Endodermal cell (in vitro differentiated cells): Measurements from ENCODE around the gene CATSPERD. TPM values are rescaled to one million over a fixed set of nuclear protein-coding genes. Genes with fewer than 3 reads are reported as not detected.

Source experiments
- DNase-seq: peaks from one replicate; pipeline ENCODE4 v3.0.0-alpha.2; 2017
- H3K27ac ChIP-seq: 2 replicates; pipeline ENCODE4 v1.5.1; 2013; ENCODE audit warnings: mild to moderate bottlenecking, low read depth, low read length, moderate library complexity
- H3K27me3 ChIP-seq: 2 replicates; pipeline ENCODE4 v1.6.1; 2013; ENCODE audit warnings: mild to moderate bottlenecking, low read length, moderate library complexity; ENCODE audit not compliant: insufficient read depth, control insufficient read depth, poor library complexity, severe bottlenecking
- H3K36me3 ChIP-seq: 2 replicates; pipeline ENCODE4 v1.7.0; 2013; ENCODE audit warnings: mild to moderate bottlenecking, low read length, moderate library complexity; ENCODE audit not compliant: control insufficient read depth, insufficient read depth
- H3K4me1 ChIP-seq: one replicate; pipeline ENCODE4 v1.7.0; 2013; ENCODE audit warnings: low read length; ENCODE audit not compliant: control insufficient read depth, insufficient read depth
- H3K4me3 ChIP-seq: 2 replicates; pipeline ENCODE4 v1.5.1; 2013; ENCODE audit warnings: mild to moderate bottlenecking, low read length, moderate library complexity
- H3K9ac ChIP-seq: 2 replicates; pipeline ENCODE4 v1.6.1; 2013; ENCODE audit warnings: mild to moderate bottlenecking, low read length, moderate library complexity; ENCODE audit not compliant: poor library complexity, severe bottlenecking; ENCODE audit errors: extremely low read depth
- H3K9me3 ChIP-seq: 2 replicates; pipeline ENCODE4 v1.6.1; 2013; ENCODE audit warnings: mild to moderate bottlenecking, low read length, moderate library complexity; ENCODE audit not compliant: control insufficient read depth
- H3K27ac Mint-ChIP-seq: 2 replicates; pipeline ENCODE4 v1.8.0; 2020; ENCODE audit warnings: mixed read lengths
- H3K27me3 Mint-ChIP-seq: 2 replicates; pipeline ENCODE4 v1.8.0; 2021; ENCODE audit warnings: mild to moderate bottlenecking, mixed read lengths; ENCODE audit not compliant: insufficient read depth
- H3K36me3 Mint-ChIP-seq: 2 replicates; pipeline ENCODE4 v1.8.0; 2020; ENCODE audit warnings: low read depth, mixed read lengths
- H3K4me1 Mint-ChIP-seq: 2 replicates; pipeline ENCODE4 v1.8.0; 2020; ENCODE audit warnings: mixed read lengths
- H3K4me3 Mint-ChIP-seq: 2 replicates; pipeline ENCODE4 v1.8.0; 2020; ENCODE audit warnings: mild to moderate bottlenecking, moderate library complexity, mixed read lengths
- H3K9me3 Mint-ChIP-seq: 2 replicates; pipeline ENCODE4 v1.8.0; 2020; ENCODE audit warnings: mild to moderate bottlenecking, mixed read lengths
- WGBS, 2 experiments: methylation state at CpG; one replicate each; pipeline versions ENCODE4 v1.1.5 to v1.1.7; 2013; ENCODE audit warnings: missing lambda C conversion rate in 2 of 2, mixed read lengths in 1 of 2; ENCODE audit not compliant: insufficient coverage in 1 of 2, insufficient read length in 1 of 2; 5-methylcytosine and 5-hydroxymethylcytosine counted together
- total RNA-seq, 2 donors: library from RNA; stranded (reverse); fragmentation: NEBNext Ultra II Directional in 1 of 2; extraction: Animal tissue kit (Norgen Biotek cat#: 25700) in 1 of 2; gene quantifications; 2 replicates in 1 of 2; 3 replicates in 1 of 2; pipeline ENCODE4 v1.2.1, GENCODE V29; 2021
- TF ChIP-seq, protein P1 (sequence below): fragments of 200-600 bp; sonication (generic); conservative IDR thresholded peaks from 2 replicates; pipeline ENCODE4 v1.5.0; 2021; ENCODE audit warnings: antibody characterized with exemption, mild to moderate bottlenecking

Gene CATSPERD
- total RNA-seq, 2 donors from 2014 or later: not detected

DNA sequence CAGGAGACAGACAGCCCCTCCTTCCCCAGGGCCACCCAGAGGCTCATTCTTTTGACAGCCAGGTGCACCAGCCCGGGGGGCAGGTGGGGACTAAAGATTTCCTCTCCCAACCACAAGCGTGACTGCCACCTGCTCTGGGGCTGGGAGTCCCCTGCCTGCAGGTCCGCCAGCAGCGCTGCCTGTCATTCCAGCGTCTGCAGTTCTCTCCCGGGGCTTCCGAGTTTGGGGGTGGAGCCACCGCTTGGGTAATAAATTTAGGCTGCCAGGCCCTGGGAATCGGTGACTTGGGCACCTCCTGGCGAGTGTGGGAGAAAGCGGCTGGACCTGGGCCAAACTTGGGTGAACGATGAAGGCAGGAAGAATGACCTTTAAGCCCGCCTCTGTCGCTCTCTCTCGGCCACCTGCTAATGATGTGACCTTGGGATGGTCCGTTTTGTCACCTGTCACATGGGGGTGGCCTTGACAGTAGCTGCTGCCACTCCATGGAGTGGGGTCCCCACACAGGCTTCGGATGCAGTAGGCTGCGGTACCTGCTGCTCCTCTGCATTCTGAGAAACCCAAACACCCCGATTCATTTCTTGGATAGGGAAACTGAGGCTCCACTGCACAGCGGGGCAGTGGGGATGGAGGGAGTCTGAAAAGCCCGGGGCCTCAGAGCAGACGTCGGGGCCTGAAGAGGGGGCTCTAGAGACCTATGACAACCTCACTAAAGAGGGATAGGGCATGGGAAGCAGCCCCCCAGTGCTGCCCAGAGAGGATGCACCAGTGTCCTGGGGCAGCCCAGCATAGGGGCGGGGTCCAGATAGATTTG lies 106.3 kb downstream of the CATSPERD start:
- Mint-ChIP-seq H3K4me1 (no peaks in the 10 kb centered on the region), H3K4me3 (peak overlapping the region; percentile 88), H3K27me3 (no peaks in the 10 kb centered on the region), H3K36me3 (no peaks in the 10 kb centered on the region), H3K9me3 (no peaks in the 10 kb centered on the region), H3K27ac (peak overlapping the region; percentile 84)
- DNase-seq: peak; percentile 90
- WGBS, 2 experiments: 43 to 51% methylated on average over 16 to 24 of the region's 24 CpGs
- Histone ChIP-seq H3K4me3 (peak overlapping the region; percentile 73), H3K9me3 (no peaks in the 10 kb centered on the region), H3K36me3 (no peaks in the 10 kb centered on the region), H3K27ac (no peak overlapping the region), H3K4me1 (no peaks in the 10 kb centered on the region), H3K9ac (no peak overlapping the region), H3K27me3 (no peaks in the 10 kb centered on the region)
- TF ChIP-seq, protein P1, sequence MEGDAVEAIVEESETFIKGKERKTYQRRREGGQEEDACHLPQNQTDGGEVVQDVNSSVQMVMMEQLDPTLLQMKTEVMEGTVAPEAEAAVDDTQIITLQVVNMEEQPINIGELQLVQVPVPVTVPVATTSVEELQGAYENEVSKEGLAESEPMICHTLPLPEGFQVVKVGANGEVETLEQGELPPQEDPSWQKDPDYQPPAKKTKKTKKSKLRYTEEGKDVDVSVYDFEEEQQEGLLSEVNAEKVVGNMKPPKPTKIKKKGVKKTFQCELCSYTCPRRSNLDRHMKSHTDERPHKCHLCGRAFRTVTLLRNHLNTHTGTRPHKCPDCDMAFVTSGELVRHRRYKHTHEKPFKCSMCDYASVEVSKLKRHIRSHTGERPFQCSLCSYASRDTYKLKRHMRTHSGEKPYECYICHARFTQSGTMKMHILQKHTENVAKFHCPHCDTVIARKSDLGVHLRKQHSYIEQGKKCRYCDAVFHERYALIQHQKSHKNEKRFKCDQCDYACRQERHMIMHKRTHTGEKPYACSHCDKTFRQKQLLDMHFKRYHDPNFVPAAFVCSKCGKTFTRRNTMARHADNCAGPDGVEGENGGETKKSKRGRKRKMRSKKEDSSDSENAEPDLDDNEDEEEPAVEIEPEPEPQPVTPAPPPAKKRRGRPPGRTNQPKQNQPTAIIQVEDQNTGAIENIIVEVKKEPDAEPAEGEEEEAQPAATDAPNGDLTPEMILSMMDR: peak; percentile 27

DNA sequence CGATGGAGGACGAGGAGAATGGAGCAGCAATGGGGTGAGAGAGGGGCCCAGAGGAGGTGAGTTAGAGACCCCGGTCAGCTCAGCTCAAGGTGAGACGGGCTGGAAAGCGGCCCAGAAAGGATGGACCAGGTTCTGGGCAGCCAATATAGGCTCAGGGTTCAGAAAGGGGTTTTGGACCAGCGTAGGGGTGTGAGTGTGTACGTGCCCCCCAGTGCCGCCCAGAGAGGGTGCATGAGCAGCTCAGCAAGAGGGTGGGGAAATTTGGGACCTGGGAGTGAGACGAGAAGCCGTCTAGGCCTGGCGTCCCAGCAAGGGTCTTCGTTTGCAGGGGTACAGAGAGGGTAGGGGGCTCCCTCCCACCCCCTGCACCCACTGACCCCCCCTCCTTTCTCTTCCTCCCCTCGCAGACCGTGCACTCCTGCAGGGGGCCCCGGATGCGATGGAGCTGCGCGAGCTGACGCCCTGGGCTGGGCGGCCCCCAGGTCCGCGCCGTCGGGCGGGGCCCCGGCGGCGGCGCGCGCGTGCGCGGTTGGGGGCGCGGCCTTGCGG lies 107.0 kb downstream of the CATSPERD start:
- Histone ChIP-seq H3K27me3 (no peaks in the 10 kb centered on the region), H3K9ac (no peak overlapping the region), H3K4me1 (no peaks in the 10 kb centered on the region), H3K4me3 (peak overlapping the region; percentile 96), H3K27ac (peak overlapping the region; percentile 32), H3K36me3 (no peaks in the 10 kb centered on the region), H3K9me3 (no peaks in the 10 kb centered on the region)
- H3K4me3 Mint-ChIP-seq: peak overlapping the region; percentile 88
- TF ChIP-seq, protein P1: no peak
- no peaks in the 10 kb centered on the region for H3K9me3 Mint-ChIP-seq
- no peak for DNase-seq
- H3K36me3 Mint-ChIP-seq: no peaks in the 10 kb centered on the region
- WGBS, 2 experiments: 22 to 74% methylated on average over 9 to 32 of the region's 37 CpGs
- H3K27ac Mint-ChIP-seq: peak overlapping the region; percentile 84
- no peaks in the 10 kb centered on the region for H3K4me1 Mint-ChIP-seq
- peaks cover 5% of the 10 kb centered on the region for H3K27me3 Mint-ChIP-seq

DNA sequence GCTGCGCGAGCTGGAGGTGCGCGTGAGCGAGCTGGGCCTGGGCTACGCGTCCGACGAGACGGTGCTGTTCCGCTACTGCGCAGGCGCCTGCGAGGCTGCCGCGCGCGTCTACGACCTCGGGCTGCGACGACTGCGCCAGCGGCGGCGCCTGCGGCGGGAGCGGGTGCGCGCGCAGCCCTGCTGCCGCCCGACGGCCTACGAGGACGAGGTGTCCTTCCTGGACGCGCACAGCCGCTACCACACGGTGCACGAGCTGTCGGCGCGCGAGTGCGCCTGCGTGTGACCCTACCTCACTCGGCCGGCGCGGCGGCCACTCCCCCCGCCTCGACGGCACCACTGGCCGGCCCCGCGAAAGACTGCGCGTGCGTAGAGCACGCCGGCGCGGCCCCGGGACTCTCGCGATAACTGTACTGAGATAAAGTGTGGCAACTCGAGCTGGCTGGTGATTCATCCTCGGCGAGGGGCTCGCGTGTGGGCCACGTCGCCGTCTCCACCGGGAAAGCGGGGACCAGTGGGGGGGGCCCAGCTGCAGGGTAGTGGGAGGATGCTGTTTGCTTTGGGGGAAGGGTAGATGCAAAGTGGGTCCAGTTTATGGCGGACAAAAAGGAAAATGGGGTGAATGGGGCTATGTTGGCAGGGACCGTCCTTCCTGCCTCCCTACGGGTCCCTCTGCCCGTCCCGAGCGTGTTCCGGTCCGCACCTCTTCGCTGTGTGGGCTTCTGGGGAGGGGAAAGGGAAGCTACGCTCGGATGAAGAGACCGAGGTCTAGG lies 107.6 kb downstream of the CATSPERD start:
- WGBS, 2 experiments: 0 to 1% methylated on average over 7 to 91 of the region's 91 CpGs
- H3K4me3 Mint-ChIP-seq: peak overlapping the region; percentile 88
- no peaks in the 10 kb centered on the region for H3K4me1 Mint-ChIP-seq
- H3K9me3 Mint-ChIP-seq: no peaks in the 10 kb centered on the region
- Histone ChIP-seq H3K27ac (peak overlapping the region; percentile 80), H3K4me1 (no peaks in the 10 kb centered on the region), H3K27me3 (no peaks in the 10 kb centered on the region), H3K4me3 (peak overlapping the region; percentile 96), H3K9ac (peak overlapping the region; percentile 91), H3K36me3 (no peaks in the 10 kb centered on the region), H3K9me3 (no peaks in the 10 kb centered on the region)
- TF ChIP-seq, protein P1: no peak
- H3K27ac Mint-ChIP-seq: peak overlapping the region; percentile 99
- peaks cover 5% of the 10 kb centered on the region for H3K27me3 Mint-ChIP-seq
- H3K36me3 Mint-ChIP-seq: no peaks in the 10 kb centered on the region
- DNase-seq: peak; percentile 98

Other genes with a start within 250 kb of the CATSPERD start
- 1 to 10 TPM in 1 of 2 donors, under 1 TPM in 1; 0.53 to 1.2 TPM for gene TINCR, start 152.7 kb upstream of the CATSPERD start, total RNA-seq
- gene SAFB2, start 97.9 kb upstream of the CATSPERD start, total RNA-seq: 10 to 100 TPM; 69.2 to 74.6 TPM
- gene SAFB, start 97.6 kb upstream of the CATSPERD start, total RNA-seq: 100 to 1,000 TPM; 130 to 153 TPM
- 10 to 100 TPM; 26.3 to 35.0 TPM for gene MICOS13, start 40.1 kb upstream of the CATSPERD start, total RNA-seq
- gene HSD11B1L, start 39.6 kb upstream of the CATSPERD start, total RNA-seq: 10 to 100 TPM in 1 of 2 donors, 1 to 10 TPM in 1; 7.7 to 12.7 TPM
- gene RPL36, start 30.3 kb upstream of the CATSPERD start, total RNA-seq: 1,000 to 10,000 TPM; 1,005 to 1,008 TPM
- 100 to 1,000 TPM in 1 of 2 donors, 10 to 100 TPM in 1; 97.1 to 109 TPM for gene LONP1, start 491 bp upstream of the CATSPERD start, total RNA-seq
- gene PRR22, start 64.1 kb downstream of the CATSPERD start, total RNA-seq: 1 to 10 TPM; 1.9 to 3.6 TPM
- 10 to 100 TPM; 19.6 to 36.8 TPM for gene DUS3L, start 70.5 kb downstream of the CATSPERD start, total RNA-seq
- 1 to 10 TPM; 5.8 to 6.4 TPM for gene NRTN, start 84.4 kb downstream of the CATSPERD start, total RNA-seq
- not detected for gene FUT6, start 119.1 kb downstream of the CATSPERD start, total RNA-seq
- 1 to 10 TPM in 1 of 2 donors, not detected in 1; 1.3 TPM for gene FUT3, start 130.8 kb downstream of the CATSPERD start, total RNA-seq
- gene FUT5, start 149.9 kb downstream of the CATSPERD start, total RNA-seq: 1 to 10 TPM in 1 of 2 donors, not detected in 1; 1.3 TPM
- gene NDUFA11, start 183.2 kb downstream of the CATSPERD start, total RNA-seq: 100 to 1,000 TPM; 242 to 269 TPM
- 1 to 10 TPM; 5.9 TPM for gene VMAC, start 184.2 kb downstream of the CATSPERD start, total RNA-seq
- gene CAPS, start 193.6 kb downstream of the CATSPERD start, total RNA-seq: 1 to 10 TPM; 6.6 to 6.7 TPM